ENCODE measurements around the gene CD52. TPM values are rescaled to one million over a fixed set of nuclear protein-coding genes. Genes with fewer than 3 reads are reported as not detected.

The CD52 gene
- total RNA-seq, 1 experiment from 2014 or later: 1.2 TPM

DNA sequence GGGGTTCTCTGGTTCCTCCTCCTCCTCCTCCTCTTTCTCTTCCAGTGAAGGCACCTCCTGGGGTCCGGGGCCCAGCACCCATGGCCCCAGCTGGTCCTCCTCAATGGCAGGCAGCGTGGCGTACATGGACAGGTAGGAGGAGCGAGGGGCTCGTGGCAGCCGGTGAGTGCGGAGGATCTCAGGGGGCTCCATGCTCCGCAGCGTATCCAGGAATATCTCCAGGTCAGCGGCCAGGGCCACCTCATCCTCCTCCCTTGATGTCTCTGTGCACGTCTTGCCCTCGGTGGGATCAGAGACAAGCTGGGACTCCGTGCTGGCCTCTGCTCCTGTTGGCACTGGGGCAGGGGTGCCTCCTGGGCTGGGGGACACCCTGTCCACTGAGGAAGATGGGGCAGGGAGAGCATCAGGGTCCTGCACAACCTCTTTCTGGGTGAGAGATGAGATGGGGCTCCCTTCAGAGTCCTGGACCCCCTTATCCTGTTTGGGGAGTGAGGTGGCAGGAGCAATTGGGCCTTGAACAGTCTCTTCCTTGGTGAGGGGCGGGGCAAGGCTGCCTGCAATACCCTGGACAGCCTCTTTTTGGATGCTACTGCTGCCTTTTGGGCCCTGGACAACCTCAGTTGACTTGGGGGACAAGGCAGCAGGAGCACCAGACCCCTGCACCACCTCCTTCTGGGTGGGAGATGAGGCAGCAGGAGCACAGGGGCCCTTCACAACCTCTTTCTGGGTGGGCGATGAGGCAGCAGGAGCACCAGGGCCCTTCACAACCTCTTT lies 26.6 kb downstream of the CD52 start:
- Histone ChIP-seq H4K20me1 (ENCODE audit: insufficient read depth) (no peaks in the 10 kb centered on the region), H3K27me3 (ENCODE audit: insufficient read depth, low read depth) (no peaks in the 10 kb centered on the region), H3K79me2 (ENCODE audit: low read depth) (no peaks in the 10 kb centered on the region), H3K9me3 (ENCODE audit: insufficient read depth, low read depth) (no peaks in the 10 kb centered on the region), H3K36me3 (ENCODE audit: low read depth) (no peaks in the 10 kb centered on the region), H3K4me3 (no peak overlapping the region), H3F3A (ENCODE audit: insufficient read depth, low read depth) (no peaks in the 10 kb centered on the region; the same call in 1 of the 2 replicates), H3K27ac (no peak overlapping the region), H2AFZ (no peak overlapping the region), H3K4me2 (no peak overlapping the region), H3K4me1 (replicated peaks; ENCODE audit: insufficient read depth) (peaks cover 6% of the 10 kb centered on the region), H3K9me2 (ENCODE audit: insufficient read depth) (no peaks in the 10 kb centered on the region)
- intact Hi-C loops (cut with micrococcal nuclease; ENCODE audit: unreplicated experiment): no loop called here
- TF ChIP-seq, protein P1, sequence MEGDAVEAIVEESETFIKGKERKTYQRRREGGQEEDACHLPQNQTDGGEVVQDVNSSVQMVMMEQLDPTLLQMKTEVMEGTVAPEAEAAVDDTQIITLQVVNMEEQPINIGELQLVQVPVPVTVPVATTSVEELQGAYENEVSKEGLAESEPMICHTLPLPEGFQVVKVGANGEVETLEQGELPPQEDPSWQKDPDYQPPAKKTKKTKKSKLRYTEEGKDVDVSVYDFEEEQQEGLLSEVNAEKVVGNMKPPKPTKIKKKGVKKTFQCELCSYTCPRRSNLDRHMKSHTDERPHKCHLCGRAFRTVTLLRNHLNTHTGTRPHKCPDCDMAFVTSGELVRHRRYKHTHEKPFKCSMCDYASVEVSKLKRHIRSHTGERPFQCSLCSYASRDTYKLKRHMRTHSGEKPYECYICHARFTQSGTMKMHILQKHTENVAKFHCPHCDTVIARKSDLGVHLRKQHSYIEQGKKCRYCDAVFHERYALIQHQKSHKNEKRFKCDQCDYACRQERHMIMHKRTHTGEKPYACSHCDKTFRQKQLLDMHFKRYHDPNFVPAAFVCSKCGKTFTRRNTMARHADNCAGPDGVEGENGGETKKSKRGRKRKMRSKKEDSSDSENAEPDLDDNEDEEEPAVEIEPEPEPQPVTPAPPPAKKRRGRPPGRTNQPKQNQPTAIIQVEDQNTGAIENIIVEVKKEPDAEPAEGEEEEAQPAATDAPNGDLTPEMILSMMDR (conservative IDR thresholded peaks at IDR 0.05): no peak
- no peak for TF ChIP-seq EZH2 (IDR thresholded peaks at IDR 0.05; ENCODE audit: low read depth)
- DNase-seq: no peak
- ChIA-PET CTCF (no interaction called here), POLR2A (ENCODE audit: unreplicated experiment) (no interaction called here)
- no TSS peak for BruUV-seq (replicated peaks)

DNA sequence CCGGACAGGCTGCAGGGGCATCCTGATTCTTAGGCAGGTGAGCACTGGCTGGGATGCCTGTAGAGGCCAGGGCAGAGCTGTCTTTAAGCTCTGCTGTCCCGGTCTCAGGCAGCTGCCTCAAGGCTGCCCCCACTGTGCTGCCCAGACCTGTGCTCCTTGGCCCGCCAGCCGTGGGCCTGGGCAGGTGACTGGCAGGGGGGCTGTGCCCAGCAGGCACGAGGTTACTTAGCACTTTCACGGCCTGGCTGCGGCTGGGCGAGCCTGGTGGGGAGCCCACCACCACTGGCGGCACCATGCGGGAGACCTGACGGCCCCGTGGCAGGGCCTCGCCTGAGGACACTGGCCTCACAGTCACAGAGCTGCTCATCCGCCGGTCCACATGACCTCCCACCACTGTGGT lies 28.0 kb downstream of the CD52 start:
- Histone ChIP-seq H3K4me2 (no peak overlapping the region), H3K79me2 (ENCODE audit: low read depth) (peaks cover 7% of the 10 kb centered on the region), H3K9me2 (ENCODE audit: insufficient read depth) (no peaks in the 10 kb centered on the region), H2AFZ (no peak overlapping the region), H3K27me3 (ENCODE audit: insufficient read depth, low read depth) (no peaks in the 10 kb centered on the region), H3K27ac (no peak overlapping the region), H3K36me3 (ENCODE audit: low read depth) (no peaks in the 10 kb centered on the region), H3F3A (ENCODE audit: insufficient read depth, low read depth) (peaks cover 5% of the 10 kb centered on the region), H3K9me3 (ENCODE audit: insufficient read depth, low read depth) (no peaks in the 10 kb centered on the region), H3K4me1 (replicated peaks; ENCODE audit: insufficient read depth) (peaks cover 20% of the 10 kb centered on the region), H4K20me1 (ENCODE audit: insufficient read depth) (no peaks in the 10 kb centered on the region), H3K4me3 (no peak overlapping the region)
- CTCF ChIA-PET: no interaction called here
- intact Hi-C loops (cut with micrococcal nuclease; ENCODE audit: unreplicated experiment): no loop called here
- no peak for DNase-seq
- no TSS peak for BruUV-seq (replicated peaks)
- TF ChIP-seq, protein P1 (conservative IDR thresholded peaks at IDR 0.05): no peak
- no peak for TF ChIP-seq EZH2 (IDR thresholded peaks at IDR 0.05; ENCODE audit: low read depth)
- POLR2A ChIA-PET (ENCODE audit: unreplicated experiment): no interaction called here

DNA sequence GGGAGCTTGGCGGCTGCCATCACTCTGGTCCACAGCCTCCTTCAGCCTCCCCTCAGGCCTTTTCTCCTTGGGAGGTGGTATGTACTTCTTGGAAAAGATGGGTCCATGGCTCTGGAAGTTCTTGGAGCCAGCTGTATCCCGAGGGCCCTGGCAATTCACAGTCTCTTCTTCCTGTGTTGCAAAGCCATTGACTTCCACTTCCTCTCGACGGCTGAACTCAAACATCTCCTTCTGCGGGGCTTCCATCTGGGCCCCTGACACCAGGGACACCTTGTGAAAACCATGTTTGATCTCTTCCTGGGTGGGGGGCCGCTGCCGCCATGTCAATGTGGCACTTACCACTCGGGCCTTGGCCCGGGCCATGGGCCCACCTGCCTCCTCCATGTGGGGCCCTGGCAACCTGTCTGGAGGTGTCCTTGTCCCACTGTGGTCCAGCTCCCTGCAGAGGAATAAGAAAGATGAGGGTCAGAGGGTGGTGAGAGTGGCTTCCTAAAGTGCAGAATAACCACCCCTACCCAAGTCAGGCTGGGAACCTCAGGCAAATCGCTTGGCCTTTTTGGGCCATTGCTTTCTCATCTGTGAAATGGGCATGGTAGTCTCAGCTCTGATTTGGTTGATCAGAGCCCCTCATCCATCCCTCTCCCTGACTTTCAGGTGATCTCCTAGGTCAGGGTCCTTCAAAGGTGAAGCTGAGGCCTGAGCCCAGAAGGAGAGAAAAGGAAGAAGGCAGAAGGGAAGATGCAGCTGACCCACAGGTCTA lies 28.7 kb downstream of the CD52 start:
- Histone ChIP-seq H3K9me2 (ENCODE audit: insufficient read depth) (no peaks in the 10 kb centered on the region), H2AFZ (no peak overlapping the region), H3K79me2 (ENCODE audit: low read depth) (peaks cover 7% of the 10 kb centered on the region), H3K36me3 (ENCODE audit: low read depth) (no peaks in the 10 kb centered on the region), H3K4me1 (replicated peaks; ENCODE audit: insufficient read depth) (peaks cover 27% of the 10 kb centered on the region), H4K20me1 (ENCODE audit: insufficient read depth) (no peaks in the 10 kb centered on the region), H3K4me3 (no peak overlapping the region), H3K27ac (no peak overlapping the region), H3K9me3 (ENCODE audit: insufficient read depth, low read depth) (no peaks in the 10 kb centered on the region), H3K27me3 (ENCODE audit: insufficient read depth, low read depth) (no peaks in the 10 kb centered on the region), H3F3A (ENCODE audit: insufficient read depth, low read depth) (peaks cover 12% of the 10 kb centered on the region), H3K4me2 (no peak overlapping the region)
- intact Hi-C loops (cut with micrococcal nuclease; ENCODE audit: unreplicated experiment): no loop called here
- POLR2A ChIA-PET (ENCODE audit: unreplicated experiment): no interaction called here
- no peak for DNase-seq
- CTCF ChIA-PET: no interaction called here
- BruUV-seq (replicated peaks): no TSS peak
- TF ChIP-seq, protein P1 (conservative IDR thresholded peaks at IDR 0.05): no peak
- no peak for TF ChIP-seq EZH2 (IDR thresholded peaks at IDR 0.05; ENCODE audit: low read depth)

Data from PC-9 (cell line).